GM12864 (cell line): ENCODE measurements around the gene RNF182.

Experiments used
- DNase-seq: peaks from one replicate; pipeline ENCODE4 v3.0.0-alpha.2; 2011; ENCODE audit warnings: low read depth
- H3K4me3 ChIP-seq: 2 replicates; pipeline ENCODE4 v1.5.1; 2011; ENCODE audit warnings: mild to moderate bottlenecking, low read depth, low read length, control low read depth
- TF ChIP-seq, protein P1 (sequence below): IDR thresholded peaks from 2 replicates; pipeline ENCODE4 v1.5.1; 2011; ENCODE audit warnings: low read depth, mild to moderate bottlenecking, moderate library complexity, low read length, control low read depth, inconsistent platforms; ENCODE audit errors: missing control alignments

Gene RNF182

DNA sequence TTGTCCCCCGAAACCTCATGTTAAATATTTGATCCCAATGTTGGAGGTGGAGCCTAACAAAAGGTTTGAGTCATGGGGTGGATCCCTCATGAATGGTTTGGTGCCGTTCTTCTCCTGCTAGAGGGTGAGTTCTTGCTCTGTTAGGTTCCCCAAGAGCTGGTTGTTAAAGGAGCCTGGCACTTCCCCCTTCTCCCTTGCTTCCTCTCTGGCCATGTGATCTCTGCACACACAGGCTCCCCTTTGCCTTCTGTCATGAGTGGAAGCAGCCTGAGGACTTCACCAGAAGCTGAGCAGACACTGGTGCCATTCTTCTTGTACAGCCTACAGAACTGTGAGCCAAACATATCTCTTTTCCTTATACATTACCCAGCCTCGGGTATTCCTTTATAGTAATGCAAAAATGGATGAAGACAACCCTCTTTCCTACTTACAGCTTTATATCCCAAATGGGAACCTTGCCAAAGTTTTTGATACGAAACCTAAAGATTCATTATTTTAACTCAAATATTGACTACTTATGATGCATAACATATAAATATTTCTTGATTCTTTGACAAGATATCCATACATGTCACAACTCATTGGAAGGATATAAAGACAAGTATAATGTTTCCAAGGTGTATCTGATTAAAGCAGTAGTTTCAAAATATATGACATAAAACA lies 61.0 kb downstream of the RNF182 start:
- no peak overlapping the region for H3K4me3 ChIP-seq
- TF ChIP-seq, protein P1, sequence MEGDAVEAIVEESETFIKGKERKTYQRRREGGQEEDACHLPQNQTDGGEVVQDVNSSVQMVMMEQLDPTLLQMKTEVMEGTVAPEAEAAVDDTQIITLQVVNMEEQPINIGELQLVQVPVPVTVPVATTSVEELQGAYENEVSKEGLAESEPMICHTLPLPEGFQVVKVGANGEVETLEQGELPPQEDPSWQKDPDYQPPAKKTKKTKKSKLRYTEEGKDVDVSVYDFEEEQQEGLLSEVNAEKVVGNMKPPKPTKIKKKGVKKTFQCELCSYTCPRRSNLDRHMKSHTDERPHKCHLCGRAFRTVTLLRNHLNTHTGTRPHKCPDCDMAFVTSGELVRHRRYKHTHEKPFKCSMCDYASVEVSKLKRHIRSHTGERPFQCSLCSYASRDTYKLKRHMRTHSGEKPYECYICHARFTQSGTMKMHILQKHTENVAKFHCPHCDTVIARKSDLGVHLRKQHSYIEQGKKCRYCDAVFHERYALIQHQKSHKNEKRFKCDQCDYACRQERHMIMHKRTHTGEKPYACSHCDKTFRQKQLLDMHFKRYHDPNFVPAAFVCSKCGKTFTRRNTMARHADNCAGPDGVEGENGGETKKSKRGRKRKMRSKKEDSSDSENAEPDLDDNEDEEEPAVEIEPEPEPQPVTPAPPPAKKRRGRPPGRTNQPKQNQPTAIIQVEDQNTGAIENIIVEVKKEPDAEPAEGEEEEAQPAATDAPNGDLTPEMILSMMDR: no peak
- DNase-seq: no peak

DNA sequence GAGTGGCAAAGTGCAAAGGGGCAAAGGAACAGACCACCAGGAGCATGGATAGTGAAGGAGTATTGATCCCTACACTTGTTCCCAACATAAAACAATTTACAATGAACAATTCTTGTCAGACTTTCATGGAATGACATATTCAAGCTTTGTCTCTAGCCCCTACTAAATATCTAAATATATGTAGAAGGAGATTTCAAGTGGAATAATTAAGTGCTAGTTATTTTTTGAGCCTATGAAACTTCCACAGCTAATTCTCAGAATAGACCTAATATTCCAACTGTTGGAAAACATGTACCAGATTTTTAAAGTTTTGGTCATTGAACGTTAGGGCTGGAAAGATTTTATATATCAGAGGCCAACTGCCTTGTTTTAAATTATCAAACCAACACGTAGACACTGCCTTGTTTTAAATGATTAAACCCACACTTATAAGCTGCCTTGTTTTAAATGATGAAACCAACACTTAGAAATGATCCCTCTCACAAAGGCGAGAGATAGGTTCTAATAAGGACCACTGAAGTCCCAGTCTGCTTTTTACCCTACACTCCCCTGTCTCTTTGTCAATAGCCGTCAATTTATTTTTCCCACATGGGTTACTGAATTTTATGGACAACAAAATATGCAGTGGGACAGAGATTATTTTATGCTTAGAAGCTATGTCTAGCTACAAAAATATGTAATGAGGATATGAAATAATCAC lies 62.1 kb downstream of the RNF182 start:
- TF ChIP-seq, protein P1: no peak
- H3K4me3 ChIP-seq: no peak overlapping the region
- DNase-seq: no peak

DNA sequence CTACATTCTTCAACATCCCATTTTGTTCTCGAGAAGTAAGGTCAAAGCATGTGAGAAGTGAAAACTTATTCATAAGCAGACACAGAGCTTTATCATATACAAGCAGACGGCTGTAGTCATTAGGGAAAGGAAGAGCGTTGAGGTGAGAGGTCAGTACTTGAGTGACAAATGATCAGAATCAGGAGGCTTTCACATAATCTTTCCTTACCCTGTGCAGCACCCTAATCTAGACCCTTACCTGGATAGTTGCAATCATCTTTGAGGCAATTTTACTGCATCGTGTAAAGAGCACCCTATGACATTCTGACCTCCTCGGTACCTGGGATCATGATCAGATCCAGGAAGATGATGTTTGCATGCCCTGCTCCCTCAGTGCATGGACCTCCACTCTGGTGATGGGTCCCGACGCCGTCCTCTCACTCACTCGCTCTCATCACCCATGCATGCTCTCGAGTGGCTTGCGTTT lies 62.7 kb downstream of the RNF182 start:
- TF ChIP-seq, protein P1: no peak
- H3K4me3 ChIP-seq: no peak overlapping the region
- no peak for DNase-seq

DNA sequence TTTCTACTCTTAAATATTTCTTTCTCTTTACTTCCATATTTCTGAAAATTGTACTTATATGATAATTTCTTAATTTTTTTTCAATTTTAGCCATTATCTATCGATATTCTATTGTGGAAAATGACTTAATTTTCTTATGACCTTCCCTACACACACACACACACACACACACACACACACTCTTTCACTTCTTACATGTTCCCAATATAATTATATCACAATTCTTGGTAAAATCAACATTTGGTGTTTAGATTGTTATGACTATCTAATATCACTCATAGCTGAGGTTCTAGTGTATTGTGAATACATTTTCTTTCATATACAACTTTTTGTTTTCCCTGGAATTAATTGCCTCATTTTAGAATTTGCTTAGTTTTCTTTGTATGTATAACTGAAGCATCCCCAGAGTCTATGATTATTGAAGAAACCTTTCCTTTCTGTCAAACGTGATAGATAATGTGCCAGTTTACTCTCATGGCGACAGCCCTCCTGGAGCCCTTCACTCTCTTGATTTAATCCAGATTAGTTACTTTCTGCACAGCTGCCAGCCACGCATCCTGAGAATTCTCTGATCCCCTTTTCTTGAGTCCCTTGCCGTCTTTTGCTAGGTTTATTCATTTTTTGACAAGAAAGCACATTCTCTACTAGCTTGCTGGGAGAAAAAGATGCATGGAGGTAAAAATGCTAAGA lies 63.4 kb downstream of the RNF182 start:
- TF ChIP-seq, protein P1: no peak
- no peak for DNase-seq

DNA sequence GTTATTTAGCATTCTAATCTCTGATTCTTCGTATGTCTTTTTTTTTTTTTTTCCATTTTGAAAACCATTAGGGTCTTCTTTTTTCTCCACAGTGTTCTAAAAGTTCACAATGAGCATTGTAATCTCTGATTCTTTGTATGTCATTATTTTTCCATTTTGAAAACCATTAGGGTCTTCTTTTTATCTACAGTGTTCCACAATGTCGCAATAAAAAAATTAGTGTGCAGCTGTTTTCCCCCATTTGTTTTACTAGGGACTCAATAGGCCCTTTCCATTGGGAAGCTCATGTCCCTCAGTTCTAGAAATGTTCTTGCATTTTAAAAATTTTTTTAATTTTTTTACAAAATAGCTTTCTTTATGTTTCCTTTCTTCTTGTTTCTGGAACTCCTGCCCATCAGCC lies 64.2 kb downstream of the RNF182 start:
- H3K4me3 ChIP-seq: no peak overlapping the region
- no peak for DNase-seq
- TF ChIP-seq, protein P1: no peak

More for the DNA sequence above, 63.4 kb downstream of the RNF182 start:
- no peak overlapping the region for H3K4me3 ChIP-seq

DNA sequence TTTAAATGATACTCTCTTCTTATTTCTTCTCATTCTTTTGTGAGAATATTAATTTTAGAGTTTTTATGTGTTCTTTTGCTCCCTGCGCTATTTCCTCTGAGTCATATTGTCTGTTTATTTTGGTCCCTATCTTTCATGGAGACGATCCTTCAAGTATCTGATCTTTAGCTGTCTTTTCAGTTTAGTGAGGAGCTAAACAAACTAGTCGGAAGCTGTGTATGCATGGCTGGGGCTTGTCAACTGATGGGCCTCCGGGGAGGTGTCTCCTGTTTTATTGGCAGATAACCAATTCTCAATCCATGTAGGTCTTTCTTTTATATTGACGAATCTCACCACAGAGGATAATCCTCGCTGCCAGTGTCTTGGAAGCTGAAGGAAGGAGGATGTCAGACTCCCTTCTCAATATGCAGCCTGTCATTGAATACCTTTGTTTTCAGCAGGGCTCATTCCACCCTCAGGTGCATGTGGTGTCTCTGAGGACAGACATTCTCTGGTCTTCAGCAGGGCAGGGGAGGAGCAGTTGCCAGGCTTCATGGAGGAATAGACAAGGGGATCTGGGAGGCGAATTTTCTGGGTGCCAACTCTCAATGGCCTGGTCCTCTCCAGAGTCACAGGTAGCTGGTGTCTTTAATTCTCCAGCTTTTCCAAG lies 64.9 kb downstream of the RNF182 start:
- no peak overlapping the region for H3K4me3 ChIP-seq
- no peak for DNase-seq
- TF ChIP-seq, protein P1: no peak
